HUES48 (cell line): ENCODE results near the gene TGFB2.

Experiments
- H3K27ac ChIP-seq: one replicate; pipeline ENCODE4 v1.7.0; 2013; ENCODE audit warnings: low read depth, low read length, inconsistent platforms
- H3K27me3 ChIP-seq: 2 replicates; pipeline ENCODE4 v1.6.1; 2013; ENCODE audit warnings: mild to moderate bottlenecking, low read length; ENCODE audit not compliant: control insufficient read depth, insufficient read depth
- H3K36me3 ChIP-seq: 2 replicates; pipeline ENCODE4 v1.6.1; 2013; ENCODE audit warnings: low read length; ENCODE audit not compliant: control insufficient read depth, insufficient read depth
- H3K4me1 ChIP-seq: 2 replicates; pipeline ENCODE4 v1.6.1; 2013; ENCODE audit warnings: mild to moderate bottlenecking, low read length; ENCODE audit not compliant: control insufficient read depth, insufficient read depth
- H3K4me3 ChIP-seq: 2 replicates; pipeline ENCODE4 v1.5.1; 2013; ENCODE audit warnings: mild to moderate bottlenecking, low read depth, low read length
- H3K9ac ChIP-seq: 2 replicates; pipeline ENCODE4 v1.6.1; 2013; ENCODE audit warnings: mild to moderate bottlenecking, low read depth, low read length, moderate library complexity
- H3K9me3 ChIP-seq: 2 replicates; pipeline ENCODE4 v1.6.1; 2013; ENCODE audit warnings: low read length; ENCODE audit not compliant: control insufficient read depth, insufficient read depth

Gene TGFB2

DNA sequence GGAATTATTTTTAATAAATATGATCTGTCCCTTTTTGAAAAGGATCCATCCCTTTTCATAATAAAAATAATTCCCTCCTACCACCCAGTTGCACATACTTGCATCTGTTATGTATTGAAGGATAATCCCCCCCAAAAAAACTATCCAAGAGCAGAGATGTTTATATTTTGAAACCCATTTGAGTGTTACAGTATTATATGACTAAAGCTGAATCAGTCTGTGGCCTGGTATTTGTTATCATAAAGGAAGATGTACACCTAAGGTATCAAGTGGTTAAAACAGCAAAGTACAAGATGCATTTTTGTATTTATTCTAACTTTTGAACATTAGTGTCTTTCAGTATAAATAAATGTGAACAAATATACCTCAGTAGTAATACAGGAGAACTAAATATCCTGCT, 12.7 kb upstream of the TGFB2 start:
- Histone ChIP-seq H3K9ac (no peak overlapping the region), H3K36me3 (peaks cover 25% of the 10 kb centered on the region), H3K4me3 (no peak overlapping the region), H3K4me1 (peaks cover 5% of the 10 kb centered on the region; the same call in 1 of the 2 replicates), H3K9me3 (no peaks in the 10 kb centered on the region), H3K27me3 (no peaks in the 10 kb centered on the region), H3K27ac (no peak overlapping the region)

GRCh38 chr1:218336328-218336727, 8.8 kb upstream of the TGFB2 start:
- H3K4me3 ChIP-seq: no peak overlapping the region
- no peak overlapping the region for H3K9ac ChIP-seq
- H3K9me3 ChIP-seq: no peaks in the 10 kb centered on the region
- H3K4me1 ChIP-seq: peaks cover 17% of the 10 kb centered on the region
- H3K27ac ChIP-seq: no peak overlapping the region
- H3K36me3 ChIP-seq: peaks cover 19% of the 10 kb centered on the region
- H3K27me3 ChIP-seq: no peaks in the 10 kb centered on the region

DNA sequence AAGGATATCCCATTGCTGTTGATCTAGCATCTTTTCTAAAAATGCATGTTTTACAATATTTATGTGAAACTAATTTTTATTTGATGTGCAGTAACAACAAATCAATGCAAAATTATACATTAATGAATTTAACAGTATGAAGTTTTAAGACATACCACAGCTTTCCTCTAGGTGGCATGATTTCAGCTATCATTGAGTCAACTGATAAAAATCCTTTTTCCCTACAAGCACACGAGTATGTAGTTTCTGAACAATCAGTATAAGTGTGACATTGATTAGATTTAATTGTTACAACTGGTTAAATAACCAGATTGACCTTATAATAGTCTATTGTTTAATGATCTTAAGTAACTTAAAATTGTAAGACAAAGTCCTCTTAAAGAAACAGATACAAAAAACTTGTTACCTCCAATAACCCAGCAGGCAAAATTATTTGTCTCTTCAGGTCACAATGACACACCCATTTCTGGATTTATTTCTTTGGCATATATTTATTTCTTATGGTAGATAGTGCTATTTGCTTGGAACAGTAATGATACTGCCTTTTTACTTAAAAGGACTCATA, 5.8 kb upstream of the TGFB2 start:
- Histone ChIP-seq H3K27me3 (peaks cover 7% of the 10 kb centered on the region), H3K4me1 (peaks cover 18% of the 10 kb centered on the region), H3K9ac (no peak overlapping the region), H3K36me3 (0 out of 2 replicates have a peak, but pooled peaks cover 4% of the 10 kb centered on the region), H3K4me3 (no peak overlapping the region), H3K27ac (peak overlapping the region; percentile 46), H3K9me3 (no peaks in the 10 kb centered on the region)

DNA sequence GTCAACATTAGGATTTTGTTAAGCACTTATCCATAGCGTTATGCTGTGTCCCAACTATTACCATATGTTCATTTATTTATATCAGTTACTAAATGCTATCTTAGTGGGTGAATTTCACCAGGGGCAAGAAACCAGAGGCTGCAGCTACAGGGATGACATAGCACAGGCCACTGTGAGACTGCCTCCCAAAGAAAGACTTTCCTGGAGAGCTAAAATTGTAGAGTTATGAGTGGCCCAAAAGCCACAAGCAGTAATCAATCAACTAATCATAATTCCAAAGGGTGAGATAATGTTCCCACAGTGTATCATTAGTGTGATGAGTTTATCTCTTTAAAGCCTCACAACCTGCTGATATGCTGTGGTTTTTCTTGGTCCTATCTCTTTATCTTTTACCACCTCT, 3.8 kb upstream of the TGFB2 start:
- H3K9me3 ChIP-seq: no peaks in the 10 kb centered on the region
- no peak overlapping the region for H3K9ac ChIP-seq
- no peak overlapping the region for H3K27ac ChIP-seq
- H3K27me3 ChIP-seq: peaks cover 27% of the 10 kb centered on the region
- peaks cover 22% of the 10 kb centered on the region for H3K4me1 ChIP-seq
- H3K4me3 ChIP-seq: no peak overlapping the region
- no peaks in the 10 kb centered on the region for H3K36me3 ChIP-seq

GRCh38 chr1:218342091-218342490, 3.0 kb upstream of the TGFB2 start:
- Histone ChIP-seq H3K9me3 (no peaks in the 10 kb centered on the region), H3K27me3 (peaks cover 34% of the 10 kb centered on the region), H3K4me1 (peaks cover 23% of the 10 kb centered on the region), H3K27ac (no peak overlapping the region), H3K4me3 (no peak overlapping the region), H3K36me3 (no peaks in the 10 kb centered on the region), H3K9ac (no peak overlapping the region)

GRCh38 chr1:218345673-218346390, 696 bp downstream of the TGFB2 start:
- Histone ChIP-seq H3K9me3 (no peaks in the 10 kb centered on the region), H3K27me3 (peaks cover 40% of the 10 kb centered on the region), H3K27ac (no peak overlapping the region), H3K4me3 (peak overlapping the region; percentile 73), H3K36me3 (no peaks in the 10 kb centered on the region), H3K4me1 (peaks cover 25% of the 10 kb centered on the region), H3K9ac (peak overlapping the region; percentile 44)

DNA sequence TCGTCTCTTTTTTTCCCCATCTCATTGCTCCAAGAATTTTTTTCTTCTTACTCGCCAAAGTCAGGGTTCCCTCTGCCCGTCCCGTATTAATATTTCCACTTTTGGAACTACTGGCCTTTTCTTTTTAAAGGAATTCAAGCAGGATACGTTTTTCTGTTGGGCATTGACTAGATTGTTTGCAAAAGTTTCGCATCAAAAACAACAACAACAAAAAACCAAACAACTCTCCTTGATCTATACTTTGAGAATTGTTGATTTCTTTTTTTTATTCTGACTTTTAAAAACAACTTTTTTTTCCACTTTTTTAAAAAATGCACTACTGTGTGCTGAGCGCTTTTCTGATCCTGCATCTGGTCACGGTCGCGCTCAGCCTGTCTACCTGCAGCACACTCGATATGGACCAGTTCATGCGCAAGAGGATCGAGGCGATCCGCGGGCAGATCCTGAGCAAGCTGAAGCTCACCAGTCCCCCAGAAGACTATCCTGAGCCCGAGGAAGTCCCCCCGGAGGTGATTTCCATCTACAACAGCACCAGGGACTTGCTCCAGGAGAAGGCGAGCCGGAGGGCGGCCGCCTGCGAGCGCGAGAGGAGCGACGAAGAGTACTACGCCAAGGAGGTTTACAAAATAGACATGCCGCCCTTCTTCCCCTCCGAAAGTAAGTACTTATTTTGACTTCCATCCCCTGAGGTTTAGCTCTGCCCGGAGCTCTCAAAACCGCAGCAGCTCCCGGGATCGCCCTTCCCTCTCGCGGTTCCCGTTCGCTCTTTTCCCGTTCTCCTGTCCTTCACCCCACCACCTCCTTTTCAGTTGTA, 1.5 kb downstream of the TGFB2 start:
- H3K4me3 ChIP-seq: peak overlapping the region; percentile 73
- peaks cover 40% of the 10 kb centered on the region for H3K27me3 ChIP-seq
- H3K27ac ChIP-seq: no peak overlapping the region
- no peaks in the 10 kb centered on the region for H3K36me3 ChIP-seq
- peak overlapping the region; percentile 44 for H3K9ac ChIP-seq
- H3K9me3 ChIP-seq: no peaks in the 10 kb centered on the region
- H3K4me1 ChIP-seq: peaks cover 32% of the 10 kb centered on the region

GRCh38 chr1:218347336-218347722, 2.2 kb downstream of the TGFB2 start:
- H3K27me3 ChIP-seq: peaks cover 40% of the 10 kb centered on the region
- peak overlapping the region; percentile 44; the same call in 1 of the 2 replicates for H3K9ac ChIP-seq
- H3K4me1 ChIP-seq: peaks cover 37% of the 10 kb centered on the region
- no peaks in the 10 kb centered on the region for H3K9me3 ChIP-seq
- H3K36me3 ChIP-seq: no peaks in the 10 kb centered on the region
- H3K27ac ChIP-seq: no peak overlapping the region
- H3K4me3 ChIP-seq: peak overlapping the region; percentile 73

DNA sequence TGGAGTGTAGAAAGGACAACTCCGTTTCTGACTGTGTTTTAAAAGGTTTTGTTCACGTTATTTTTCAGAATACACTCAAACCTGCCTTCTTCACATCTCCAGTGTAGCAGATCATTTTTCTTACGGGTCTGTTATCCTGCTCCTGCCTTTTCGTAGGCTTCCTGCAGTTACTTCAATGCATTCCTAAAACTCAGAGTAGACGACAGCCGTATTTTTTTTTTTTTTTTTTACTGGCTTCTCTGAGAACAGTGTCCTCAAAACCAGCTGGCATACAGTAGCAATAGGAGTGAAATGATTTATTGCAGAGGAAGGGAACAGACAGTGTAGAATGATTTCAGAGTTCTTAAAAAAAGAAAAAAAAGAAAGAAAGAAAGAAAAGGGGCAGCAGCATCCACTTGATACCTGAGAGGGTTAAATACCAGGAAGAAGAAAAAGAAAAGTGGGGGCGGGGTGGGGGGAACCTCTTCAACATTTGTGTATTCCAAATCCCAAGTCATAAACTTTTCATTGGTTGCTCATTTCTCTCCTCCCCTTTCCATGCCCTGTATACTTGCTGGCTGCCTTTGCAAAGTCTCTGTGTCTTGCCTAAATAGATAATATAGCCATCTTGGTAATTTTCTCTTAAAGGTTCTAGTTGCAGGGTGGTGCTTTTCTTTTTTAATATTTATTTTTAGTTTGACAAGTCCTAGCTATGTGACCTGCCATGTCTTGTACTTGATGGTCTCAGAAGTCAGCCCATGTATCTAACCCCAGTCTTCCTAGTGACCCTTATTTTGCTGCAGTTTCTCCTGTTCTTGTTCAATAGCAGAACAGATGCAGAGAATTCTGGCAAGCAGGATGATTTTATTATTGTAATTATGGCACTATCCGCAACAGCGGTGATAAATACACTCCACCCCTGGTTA, 2.8 kb downstream of the TGFB2 start:
- no peaks in the 10 kb centered on the region for H3K36me3 ChIP-seq
- H3K27me3 ChIP-seq: peaks cover 40% of the 10 kb centered on the region
- peaks cover 37% of the 10 kb centered on the region for H3K4me1 ChIP-seq
- peak overlapping the region; percentile 73 for H3K4me3 ChIP-seq
- H3K9me3 ChIP-seq: no peaks in the 10 kb centered on the region
- H3K9ac ChIP-seq: peak overlapping the region; percentile 15; the same call in 1 of the 2 replicates
- no peak overlapping the region for H3K27ac ChIP-seq

DNA sequence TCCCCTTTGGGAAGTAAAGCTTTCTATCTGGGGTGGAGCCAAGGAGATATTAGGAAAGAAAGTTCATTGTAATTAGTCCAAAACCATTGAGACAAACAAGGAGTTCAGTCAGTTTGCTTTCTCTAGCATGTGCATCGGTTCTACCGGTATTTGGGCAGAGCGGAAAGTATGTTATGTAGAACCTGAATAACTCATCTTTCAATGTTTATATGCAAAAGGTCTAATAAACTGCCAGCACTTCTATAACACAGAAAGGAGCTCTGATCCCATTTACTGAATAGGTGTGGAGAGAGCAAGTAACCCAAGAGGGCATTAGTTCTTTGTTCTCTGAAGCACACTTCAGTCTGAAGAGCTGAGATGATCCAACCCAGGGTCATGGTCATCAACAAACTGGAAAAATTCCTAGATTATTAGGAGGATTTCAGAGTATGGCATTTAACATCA, 3.5 kb downstream of the TGFB2 start:
- no peaks in the 10 kb centered on the region for H3K36me3 ChIP-seq

More for the DNA sequence above, 3.5 kb downstream of the TGFB2 start:
- Histone ChIP-seq H3K4me1 (peaks cover 37% of the 10 kb centered on the region), H3K9me3 (no peaks in the 10 kb centered on the region), H3K9ac (no peak overlapping the region), H3K4me3 (peak overlapping the region; percentile 26; the same call in 1 of the 2 replicates), H3K27me3 (peaks cover 40% of the 10 kb centered on the region), H3K27ac (no peak overlapping the region)
